Upper lobe of left lung (tissue), 6 donors: ENCODE data around the gene SLC7A10. TPM values are rescaled to one million over a fixed set of nuclear protein-coding genes. Genes with fewer than 3 reads are reported as not detected.
A peak's percentile ranks its signal among the peaks of the same experiment; 100 is the strongest.

Source experiments
- ATAC-seq, 2 donors: fragments of 200-7000 bp; cut with Tn5 transposase; one replicate each; pipeline ENCODE4 v1.9.1; 2022; ENCODE audit warnings: mild to moderate bottlenecking in 2 of 2, moderate library complexity in 2 of 2; ENCODE audit not compliant: low FRiP score in 2 of 2
- DNase-seq, 2 donors: peaks; one replicate each; pipeline ENCODE4 v3.0.0-alpha.2; 2019 to 2020
- H3K27ac ChIP-seq, 4 donors: fragments of 200-600 bp; sonication (generic); one replicate each; pipeline ENCODE4 v1.5.1; 2016 to 2019
- H3K27me3 ChIP-seq, 4 donors: fragments of 200-600 bp; sonication (generic); one replicate each; pipeline ENCODE4 v1.5.1; 2017 to 2019
- H3K36me3 ChIP-seq, 4 donors: fragments of 200-600 bp; sonication (generic); one replicate each; pipeline ENCODE4 v1.5.1; 2016 to 2019
- H3K4me1 ChIP-seq, 4 donors: fragments of 200-600 bp; sonication (generic); one replicate each; pipeline ENCODE4 v1.5.1; 2018 to 2019
- H3K4me3 ChIP-seq, 4 donors: fragments of 200-600 bp; sonication (generic); one replicate each; pipeline ENCODE4 v1.5.1; 2017 to 2019; ENCODE audit warnings: mild to moderate bottlenecking in 2 of 4, moderate library complexity in 1 of 4
- H3K9me3 ChIP-seq, 4 donors: fragments of 200-600 bp; sonication (generic); one replicate each; pipeline ENCODE4 v1.5.1; 2018 to 2019
- CTCF ChIP-seq, 6 experiments: fragments of 450-650 bp in 4 of 6; fragments of 200-600 bp in 2 of 6; sonication (generic) in 2 of 6; IDR thresholded peaks; one replicate each; pipeline ENCODE4 v1.5.1; 2016 to 2019; ENCODE audit warnings: antibody characterized with exemption in 6 of 6
- EP300 ChIP-seq, 4 donors: sonication (generic); formaldehyde crosslinking; IDR thresholded peaks; one replicate each; pipeline ENCODE4 v1.5.1; 2017; ENCODE audit warnings: antibody characterized with exemption in 4 of 4, control low read depth in 2 of 4
- POLR2A ChIP-seq, 4 donors: fragments of 450-650 bp; IDR thresholded peaks; one replicate each; pipeline ENCODE4 v1.5.1; 2016 to 2017; ENCODE audit warnings: antibody characterized with exemption in 4 of 4, mild to moderate bottlenecking in 2 of 4
- POLR2AphosphoS5 ChIP-seq, 2 donors: sonication (generic); formaldehyde crosslinking; IDR thresholded peaks; one replicate each; pipeline ENCODE4 v1.5.1; 2017; ENCODE audit warnings: antibody characterized with exemption in 2 of 2
- whole genome bisulfite sequencing, 2 donors: methylation state at CpG; one replicate each; pipeline ENCODE4 v1.1.5; 2017 to 2018; 5-methylcytosine and 5-hydroxymethylcytosine counted together
- total RNA-seq, 6 donors: library from RNA; depleted of rRNA in 4 of 6; stranded (reverse); fragments of >200 nt in 4 of 6; gene quantifications; one replicate each; pipeline versions ENCODE4 v1.1.0 to v1.2.1, GENCODE V29; 2016 to 2021
- donor health status: DM: no; HTN: no; CAD: no; lungs with moderate emphysema.
- donor health status: DM: no; HTN: yes; CAD: no; lungs with severe emphysema.

Gene SLC7A10
- total RNA-seq, 6 donors from 2014 or later, result 0.29 to 2.1 (median 0.47) TPM; not detected in 2

GRCh38 chr19:33197591-33198000 is 28.1 kb downstream of the SLC7A10 start:
- no peak for TF ChIP-seq EP300 (IDR thresholded peaks at IDR 0.05)
- TF ChIP-seq CTCF (IDR thresholded peaks at IDR 0.05), result no peak
- TF ChIP-seq POLR2AphosphoS5 (IDR thresholded peaks at IDR 0.05), result no peak
- TF ChIP-seq POLR2A (IDR thresholded peaks at IDR 0.05), result no peak
- H3K9me3 ChIP-seq, result no peaks in the 10 kb centered on the region
- H3K36me3 ChIP-seq, result no peaks in the 10 kb centered on the region
- whole genome bisulfite sequencing, 2 donors, result 85 to 90% methylated on average over 2 to 11 of the region's 11 CpGs
- no peak for ATAC-seq
- H3K4me1 ChIP-seq, result peaks cover 8 to 22% (median 11%) of the 10 kb centered on the region in 4 donors
- H3K27ac ChIP-seq, result no peak overlapping the region
- H3K4me3 ChIP-seq, result no peak overlapping the region
- DNase-seq, result peak in 1 of 2 donors; percentile 59
- H3K27me3 ChIP-seq, result no peaks in the 10 kb centered on the region

GRCh38 chr19:33196446-33197193 is 29.0 kb downstream of the SLC7A10 start:
- H3K4me1 ChIP-seq, result peaks cover 8 to 22% (median 11%) of the 10 kb centered on the region in 4 donors
- H3K27me3 ChIP-seq, result no peaks in the 10 kb centered on the region
- no peak overlapping the region for H3K27ac ChIP-seq
- no peaks in the 10 kb centered on the region for H3K36me3 ChIP-seq
- WGBS, 2 donors, result 89 to 95% methylated on average over 10 of the region's 10 CpGs
- H3K9me3 ChIP-seq, result no peaks in the 10 kb centered on the region
- DNase-seq (no peak), ATAC-seq (no peak)
- no peak for TF ChIP-seq EP300 (IDR thresholded peaks at IDR 0.05)
- no peak for TF ChIP-seq POLR2A (IDR thresholded peaks at IDR 0.05)
- no peak for TF ChIP-seq POLR2AphosphoS5 (IDR thresholded peaks at IDR 0.05)
- no peak for TF ChIP-seq CTCF (IDR thresholded peaks at IDR 0.05)
- H3K4me3 ChIP-seq, result no peak overlapping the region

- TF ChIP-seq POLR2AphosphoS5 (IDR thresholded peaks at IDR 0.05), result no peak
- TF ChIP-seq POLR2A (IDR thresholded peaks at IDR 0.05), result no peak
- no peak for TF ChIP-seq CTCF (IDR thresholded peaks at IDR 0.05)
- TF ChIP-seq EP300 (IDR thresholded peaks at IDR 0.05), result no peak
- Histone ChIP-seq H3K4me1 (peaks cover 8 to 22% (median 11%) of the 10 kb centered on the region in 4 donors), H3K27ac (no peak overlapping the region), H3K36me3 (no peaks in the 10 kb centered on the region), H3K27me3 (no peaks in the 10 kb centered on the region), H3K4me3 (peak overlapping the region in 3 of 4 donors; percentile 70), H3K9me3 (no peaks in the 10 kb centered on the region)
- 68 to 99% methylated on average over 6 to 12 of the region's 17 CpGs for WGBS, 2 donors
- no peak for ATAC-seq
- DNase-seq, result peak in 1 of 2 donors; percentile 68
Observed at GRCh38 chr19:33195645-33196347, 29.9 kb downstream of the SLC7A10 start.

GRCh38 chr19:33194886-33195644 is 30.6 kb downstream of the SLC7A10 start:
- DNase-seq, result peak in 1 of 2 donors; percentile 88
- ATAC-seq, result peak; percentile 72 to 76
- peak overlapping the region in 1 of 4 donors; percentile 70 for H3K27ac ChIP-seq
- 0 to 6% methylated on average over 1 to 26 of the region's 49 CpGs for WGBS, 2 donors
- TF ChIP-seq POLR2AphosphoS5 (IDR thresholded peaks at IDR 0.05), result no peak
- no peak for TF ChIP-seq CTCF (IDR thresholded peaks at IDR 0.05)
- no peak for TF ChIP-seq POLR2A (IDR thresholded peaks at IDR 0.05)
- TF ChIP-seq EP300 (IDR thresholded peaks at IDR 0.05), result no peak
- peaks cover 8 to 22% (median 11%) of the 10 kb centered on the region in 4 donors for H3K4me1 ChIP-seq
- no peaks in the 10 kb centered on the region for H3K36me3 ChIP-seq
- H3K4me3 ChIP-seq, result peak overlapping the region; percentile 42 to 70 (median 70)
- no peaks in the 10 kb centered on the region for H3K9me3 ChIP-seq
- no peaks in the 10 kb centered on the region for H3K27me3 ChIP-seq
